GM18519 (cell line): ENCODE measurements around the gene INSYN2B.

Experiments
- ATAC-seq: cut with Tn5 transposase; IDR thresholded peaks from one replicate; pipeline ENCODE4 v1.9.1; 2021; ENCODE audit warnings: mild to moderate bottlenecking, moderate library complexity; ENCODE audit not compliant: unreplicated experiment, low FRiP score

INSYN2B gene

GRCh38 chr5:169826618-169827017 lies 153.7 kb downstream of the INSYN2B start:
- no peak for ATAC-seq

GRCh38 chr5:169817031-169817430 lies 163.3 kb downstream of the INSYN2B start:
- no peak for ATAC-seq

- no peak for ATAC-seq
These were observed 165.8 kb downstream of the INSYN2B start for GRCh38 chr5:169814522-169814921.
